Motor neuron (in vitro differentiated cells): Measurements from ENCODE around the gene PRR9. TPM values are rescaled to one million over a fixed set of nuclear protein-coding genes. Genes with fewer than 3 reads are reported as not detected.
"Not testable (repeated sequence)": the region's sequence is repeated elsewhere in the genome, so short reads cannot be mapped to it uniquely, and the experiment has no call there.

Experiments used
- ATAC-seq, 8 experiments: fragments of 200-7000 bp; cut with Tn5 transposase; replicated peaks in 6 of 8; 2 replicates each; pipeline ENCODE4 v1.8.0; 2021; ENCODE audit warnings: mild to moderate bottlenecking in 8 of 8, moderate library complexity in 8 of 8
- H3K27ac ChIP-seq, 2 donors: fragments of 250-450 bp; sonication (Bioruptor Pico); 2 replicates each; pipeline ENCODE4 v1.9.0; 2021; ENCODE audit warnings: antibody characterized with exemption in 2 of 2, mild to moderate bottlenecking in 2 of 2, moderate library complexity in 1 of 2
- H3K4me1 ChIP-seq, 2 donors: fragments of 250-450 bp; sonication (Bioruptor Pico); replicated peaks in 1 of 2; 2 replicates each; pipeline ENCODE4 v1.6.1; 2021; ENCODE audit warnings: antibody characterized with exemption in 2 of 2, mild to moderate bottlenecking in 2 of 2, moderate library complexity in 1 of 2
- H3K4me3 ChIP-seq, 5 donors: fragments of 250-450 bp; sonication (Bioruptor Pico); 2 replicates each; pipeline ENCODE4 v1.9.0; 2021; ENCODE audit warnings: antibody characterized with exemption in 5 of 5, mild to moderate bottlenecking in 5 of 5, moderate library complexity in 4 of 5
- WGBS, 10 experiments: fragments of 450-650 bp; shearing (Covaris generic); methylation state at CpG; one replicate each; pipeline ENCODE4 v1.0.0; 2022; 5-methylcytosine and 5-hydroxymethylcytosine counted together
- in situ Hi-C, 9 experiments: fragments of 400-800 bp; cut with MboI; loops; one replicate each; pipeline ENCODE4 v1.15.0; 2021; ENCODE audit warnings: low sequenced_read_pairs in 9 of 9, low pct_unique_long_range_greater_than_20kb in 2 of 9; ENCODE audit not compliant: unreplicated experiment in 9 of 9
- total RNA-seq, 8 experiments: library from RNA; unstranded; fragments of 300-600 nt; gene quantifications; 2 replicates each; pipeline versions ENCODE4 v1.2.3 to v1.2.4, GENCODE V29; 2022

PRR9 gene
- total RNA-seq, 8 experiments from 2014 or later, result 0.13 TPM; not detected in 7

- WGBS, 10 experiments, result 0 to 56% (median 38%) methylated on average over 2 to 7 of the region's 7 CpGs; no CpG with 5 or more reads in 4 of the 10 experiments
- in situ Hi-C loops, result loop anchor here in 1 of 9 experiments (25.0 kb wide), 1 partner anchor 298 kb away; the partner anchor contains the start of gene IVL
- H3K27ac ChIP-seq, result no peak overlapping the region
- ATAC-seq, result no peak
- no peak overlapping the region for H3K4me3 ChIP-seq
- H3K4me1 ChIP-seq, result no peaks in the 10 kb centered on the region
These were observed 7.2 kb upstream of the PRR9 start for GRCh38 chr1:153210206-153210605.

GRCh38 chr1:153212201-153212600, 5.2 kb upstream of the PRR9 start:
- H3K4me1 ChIP-seq, result no peaks in the 10 kb centered on the region
- ATAC-seq, result no peak
- H3K27ac ChIP-seq, result no peak overlapping the region
- in situ Hi-C loops, result loop anchor here in 1 of 9 experiments (25.0 kb wide), 1 partner anchor 300 kb away; the partner anchor contains the start of gene IVL
- 0 to 83% (median 41%) methylated on average over 1 to 5 of the region's 5 CpGs; no CpG with 5 or more reads in 2 of the 10 experiments for WGBS, 10 experiments
- no peak overlapping the region for H3K4me3 ChIP-seq

- Histone ChIP-seq H3K4me3 (no peak overlapping the region), H3K27ac (no peak overlapping the region), H3K4me1 (no peaks in the 10 kb centered on the region)
- in situ Hi-C loops, result loop anchor here in 1 of 9 experiments (25.0 kb wide), 1 partner anchor 301 kb away; the partner anchor contains the start of gene IVL
- 70 to 97% (median 87%) methylated on average over 1 to 4 of the region's 4 CpGs; no CpG with 5 or more reads in 2 of the 10 experiments for WGBS, 10 experiments
- ATAC-seq, result no peak
These were observed 3.9 kb upstream of the PRR9 start for GRCh38 chr1:153213519-153213918.

GRCh38 chr1:153217744-153218416, 496 bp downstream of the PRR9 start:
- H3K27ac ChIP-seq, result no peak overlapping the region
- in situ Hi-C loops, result loop anchor here in 1 of 9 experiments (25.0 kb wide), 1 partner anchor 306 kb away; the partner anchor contains the start of gene IVL
- no peaks in the 10 kb centered on the region for H3K4me1 ChIP-seq
- no peak for ATAC-seq
- 0 to 26% (median 13%) methylated on average over 1 to 2 of the region's 2 CpGs; no CpG with 5 or more reads in 1 of the 10 experiments for WGBS, 10 experiments
- H3K4me3 ChIP-seq, result no peak overlapping the region

GRCh38 chr1:153220606-153221303, 3.4 kb downstream of the PRR9 start:
- H3K4me3 ChIP-seq, result no peak overlapping the region
- H3K4me1 ChIP-seq, result no peaks in the 10 kb centered on the region
- no peak for ATAC-seq
- no peak overlapping the region for H3K27ac ChIP-seq
- in situ Hi-C loops, result loop anchor here in 1 of 9 experiments (25.0 kb wide), 1 partner anchor 308 kb away; the partner anchor contains the start of gene IVL
- WGBS, 10 experiments, result 0 to 100% (median 43%) methylated on average over 1 to 6 of the region's 6 CpGs; no CpG with 5 or more reads in 2 of the 10 experiments

- not testable (repeated sequence) for H3K4me1 ChIP-seq, H3K27ac ChIP-seq, H3K4me3 ChIP-seq
- WGBS, 10 experiments, result 25 to 82% (median 62%) methylated on average over 3 to 13 of the region's 16 CpGs; no CpG with 5 or more reads in 1 of the 10 experiments
- ATAC-seq, result peak in 7 of 8 experiments; percentile 45 to 99 (median 85)
- in situ Hi-C loops, result loop anchor here in 1 of 9 experiments (25.0 kb wide), 1 partner anchor 311 kb away; the partner anchor contains the start of gene IVL
These were observed 5.9 kb downstream of the PRR9 start for GRCh38 chr1:153223040-153223891.

GRCh38 chr1:153227810-153228209, 10.4 kb downstream of the PRR9 start:
- 0 to 91% (median 50%) methylated on average over 1 to 2 of the region's 2 CpGs; no CpG with 5 or more reads in 2 of the 10 experiments for WGBS, 10 experiments
- Histone ChIP-seq H3K27ac (no peak overlapping the region), H3K4me3 (no peak overlapping the region), H3K4me1 (no peaks in the 10 kb centered on the region)
- in situ Hi-C loops, result no loop called here
- no peak for ATAC-seq

GRCh38 chr1:153228491-153228890, 11.1 kb downstream of the PRR9 start:
- in situ Hi-C loops, result no loop called here
- Histone ChIP-seq H3K27ac (no peak overlapping the region), H3K4me1 (no peaks in the 10 kb centered on the region), H3K4me3 (no peak overlapping the region)
- WGBS, 10 experiments, result 33 to 91% (median 70%) methylated on average over 1 of the region's 1 CpG; no CpG with 5 or more reads in 4 of the 10 experiments
- no peak for ATAC-seq

GRCh38 chr1:153229076-153229829, 11.9 kb downstream of the PRR9 start:
- in situ Hi-C loops, H3K4me1 ChIP-seq, H3K4me3 ChIP-seq, H3K27ac ChIP-seq: not testable (repeated sequence)
- WGBS, 10 experiments, result 0 to 72% (median 40%) methylated on average over 1 to 8 of the region's 12 CpGs; no CpG with 5 or more reads in 3 of the 10 experiments
- ATAC-seq, result peak in 3 of 8 experiments; percentile 16 to 88 (median 64)

- 21 to 86% (median 54%) methylated on average over 1 to 4 of the region's 4 CpGs; no CpG with 5 or more reads in 3 of the 10 experiments for WGBS, 10 experiments
- Histone ChIP-seq H3K4me1 (no peaks in the 10 kb centered on the region), H3K4me3 (no peak overlapping the region), H3K27ac (no peak overlapping the region)
- ATAC-seq, result peak in 2 of 8 experiments; percentile 78 to 92
- in situ Hi-C loops, result no loop called here
These were observed 14.0 kb downstream of the PRR9 start for GRCh38 chr1:153231363-153231762.

GRCh38 chr1:153231785-153232184, 14.4 kb downstream of the PRR9 start:
- in situ Hi-C loops, result no loop called here

GRCh38 chr1:153232553-153232952, 15.2 kb downstream of the PRR9 start:
- Histone ChIP-seq H3K27ac (no peak overlapping the region), H3K4me3 (no peak overlapping the region), H3K4me1 (no peaks in the 10 kb centered on the region)
- 0 to 44% (median 34%) methylated on average over 1 to 3 of the region's 3 CpGs; no CpG with 5 or more reads in 3 of the 10 experiments for WGBS, 10 experiments
- ATAC-seq, result no peak
- in situ Hi-C loops, result no loop called here

More at GRCh38 chr1:153231785-153232184, 14.4 kb downstream of the PRR9 start:
- H3K4me3 ChIP-seq, result no peak overlapping the region
- 0 to 73% (median 50%) methylated on average over 1 to 2 of the region's 2 CpGs; no CpG with 5 or more reads in 4 of the 10 experiments for WGBS, 10 experiments
- H3K4me1 ChIP-seq, result no peaks in the 10 kb centered on the region
- H3K27ac ChIP-seq, result no peak overlapping the region
- ATAC-seq, result no peak
